Stimulated activated CD8-positive, alpha-beta memory T cell treated with anti-CD3 and anti-CD28 coated beads, Interleukin-12 subunit alpha, Interleukin-12 subunit beta, amount 100 ng/mL, for 1 hour (primary cell): ENCODE results near the gene IL13.

Experiments
- DNase-seq: peaks from one replicate; pipeline ENCODE4 v3.0.0-alpha.2; 2020; ENCODE audit warnings: low read depth

The IL13 gene

GRCh38 chr5:132669966-132670882 is 12.3 kb downstream of the IL13 start:
- no peak for DNase-seq

GRCh38 chr5:132671000-132671399 is 13.0 kb downstream of the IL13 start:
- no peak for DNase-seq

GRCh38 chr5:132673488-132673887 is 15.5 kb downstream of the IL13 start:
- DNase-seq: no peak

GRCh38 chr5:132673939-132674630 is 16.1 kb downstream of the IL13 start, which contains the start of gene IL4:
TSS of gene IL4 (plus strand) at chr5:132673989. CDS start at chr5:132674051, 62 bp downstream.
- no peak for DNase-seq

GRCh38 chr5:132674671-132675506 is 16.9 kb downstream of the IL13 start:
- no peak for DNase-seq

GRCh38 chr5:132675936-132676689 is 18.1 kb downstream of the IL13 start:
- no peak for DNase-seq

GRCh38 chr5:132677191-132677590 is 19.2 kb downstream of the IL13 start:
- no peak for DNase-seq

GRCh38 chr5:132677682-132678400 is 19.9 kb downstream of the IL13 start:
- DNase-seq: no peak

GRCh38 chr5:132678735-132679134 is 20.8 kb downstream of the IL13 start:
- no peak for DNase-seq

- no peak for DNase-seq
These were observed 21.2 kb downstream of the IL13 start for GRCh38 chr5:132679166-132679565.

- DNase-seq: no peak
These were observed 21.9 kb downstream of the IL13 start for GRCh38 chr5:132679717-132680380.

GRCh38 chr5:132680780-132681475 is 23.0 kb downstream of the IL13 start:
- no peak for DNase-seq

- no peak for DNase-seq
These were observed 23.5 kb downstream of the IL13 start for GRCh38 chr5:132681476-132681831.

- no peak for DNase-seq
These were observed 24.0 kb downstream of the IL13 start for GRCh38 chr5:132681983-132682382.

- DNase-seq: no peak
These were observed 26.5 kb downstream of the IL13 start for GRCh38 chr5:132684491-132684890.

GRCh38 chr5:132684922-132685720 is 27.1 kb downstream of the IL13 start:
- no peak for DNase-seq

GRCh38 chr5:132686193-132686592 is 28.2 kb downstream of the IL13 start:
- DNase-seq: no peak

- peak; percentile 25 for DNase-seq
These were observed 30.0 kb downstream of the IL13 start for GRCh38 chr5:132687995-132688394.
